Loucy (cell line): ENCODE measurements around the gene GAGE12E.
"Not testable (repeated sequence)": the region's sequence is repeated elsewhere in the genome, so short reads cannot be mapped to it uniquely, and the experiment has no call there.

Experiments
- CTCF ChIP-seq: fragments of 200-600 bp; sonication (generic); conservative IDR thresholded peaks from 2 replicates; pipeline ENCODE4 v1.5.1; 2014; ENCODE audit warnings: mild to moderate bottlenecking, antibody characterized with exemption, low read length
- EZH2phosphoT487 ChIP-seq: fragments of 200-600 bp; IDR thresholded peaks from 2 replicates; pipeline ENCODE4 v1.6.1; 2018; ENCODE audit warnings: antibody characterized with exemption, mild to moderate bottlenecking, moderate library complexity, borderline replicate concordance

DNA sequence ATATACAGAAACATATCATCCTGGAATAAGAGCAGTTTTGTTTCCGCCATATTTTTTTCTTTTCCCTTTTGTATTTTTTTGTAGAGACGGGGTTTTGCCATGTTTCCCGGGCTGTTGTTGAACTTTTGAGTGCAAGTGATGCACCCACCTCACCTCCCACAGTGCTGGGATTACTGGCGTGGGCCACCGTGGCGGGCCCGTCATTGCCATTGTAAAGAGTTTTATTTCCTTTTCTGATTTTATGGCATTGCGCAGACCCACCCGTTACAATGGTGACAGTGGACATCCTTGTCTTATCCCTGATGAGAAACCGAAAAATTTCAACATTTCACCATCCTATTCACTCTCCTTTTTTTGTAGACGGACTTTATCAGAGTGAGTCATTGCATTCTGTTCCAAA lies 17.6 kb downstream of the GAGE12E start:
- not testable (repeated sequence) for TF ChIP-seq CTCF, EZH2phosphoT487
